Endometrial microvascular endothelial cells (primary cell): Measurements from ENCODE around the gene RANBP6. TPM values are rescaled to one million over a fixed set of nuclear protein-coding genes. Genes with fewer than 3 reads are reported as not detected.

ENCODE experiments used
- in situ Hi-C: cut with HindIII; loops from 2 replicates; pipeline ENCODE4 v1.10.0; 2017; ENCODE audit warnings: low sequenced_read_pairs, low pct_unique_long_range_greater_than_20kb; ENCODE audit errors: inconsistent ontology term
- total RNA-seq: library from RNA; depleted of rRNA; stranded (reverse); fragments of >200 nt; gene quantifications from one replicate; pipeline ENCODE4 v1.2.3, GENCODE V29; 2015; ENCODE audit errors: inconsistent ontology term

RANBP6 gene
- total RNA-seq, 1 donor from 2014 or later: 41.9 TPM

DNA sequence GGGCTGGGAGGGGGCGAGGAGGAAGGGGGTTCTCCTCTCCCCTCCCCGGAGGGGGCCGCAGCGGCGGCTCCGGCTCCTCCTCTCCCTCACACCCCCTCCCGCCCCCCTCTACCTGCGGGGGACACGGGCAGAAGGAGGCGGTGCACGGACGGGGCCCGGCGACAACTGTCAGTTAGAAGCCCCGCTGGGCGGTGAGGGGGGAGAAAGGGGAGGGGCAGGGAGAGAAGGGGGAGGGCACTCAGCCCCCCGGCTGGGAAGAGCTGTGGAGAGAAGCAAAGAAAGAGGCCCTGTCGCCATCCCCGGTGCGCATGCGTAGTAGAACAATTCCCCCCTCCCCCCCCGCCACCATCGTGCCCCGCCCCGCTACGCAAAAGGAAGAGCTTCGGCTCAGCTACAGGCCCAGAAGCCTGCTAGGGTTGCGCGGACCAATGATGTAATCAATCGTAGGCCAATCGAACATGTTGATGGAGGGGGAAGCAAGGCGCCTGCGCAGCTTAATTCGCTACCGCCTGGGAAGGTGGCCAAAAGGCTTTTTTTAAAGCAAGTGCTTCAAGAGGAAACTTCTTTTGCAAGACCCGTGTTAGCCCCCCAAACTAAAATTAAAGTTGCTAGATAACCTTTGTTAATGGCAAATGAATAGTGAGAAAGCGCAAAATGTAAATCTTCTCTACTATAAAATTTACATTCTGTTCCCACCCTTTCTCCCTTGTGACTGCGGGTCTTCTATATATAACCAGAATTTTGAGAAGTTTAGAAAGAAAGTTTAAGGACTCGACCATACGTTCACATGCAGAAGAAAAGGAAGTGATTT, 7.0 kb downstream of the RANBP6 start:
- in situ Hi-C loops: no loop called here

DNA sequence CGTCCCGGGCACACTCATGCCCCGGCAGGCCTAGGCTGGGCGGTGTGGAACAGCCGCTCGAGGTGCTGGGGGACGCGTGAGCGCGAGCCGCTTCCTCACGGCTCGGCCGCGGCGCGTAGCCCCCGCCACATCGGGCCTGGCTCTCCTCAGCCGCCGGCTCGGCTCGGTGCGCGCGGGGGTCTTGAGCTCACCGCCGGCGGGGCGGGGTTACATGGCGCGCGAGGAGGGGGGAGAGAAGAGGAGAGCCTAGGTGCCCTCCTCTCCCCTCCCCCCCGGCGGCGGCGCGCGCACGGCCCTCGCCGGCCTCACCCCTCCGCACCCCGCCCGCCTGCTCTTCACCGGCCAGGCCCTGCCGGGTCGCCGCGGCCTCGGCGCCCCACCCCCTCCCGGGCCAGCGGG, 7.7 kb downstream of the RANBP6 start:
- in situ Hi-C loops: no loop called here

- in situ Hi-C loops: no loop called here
These were observed 8.2 kb downstream of the RANBP6 start for GRCh38 chr9:6007058-6007769.

- in situ Hi-C loops: no loop called here
These were observed 8.7 kb downstream of the RANBP6 start for GRCh38 chr9:6006749-6007057.

DNA sequence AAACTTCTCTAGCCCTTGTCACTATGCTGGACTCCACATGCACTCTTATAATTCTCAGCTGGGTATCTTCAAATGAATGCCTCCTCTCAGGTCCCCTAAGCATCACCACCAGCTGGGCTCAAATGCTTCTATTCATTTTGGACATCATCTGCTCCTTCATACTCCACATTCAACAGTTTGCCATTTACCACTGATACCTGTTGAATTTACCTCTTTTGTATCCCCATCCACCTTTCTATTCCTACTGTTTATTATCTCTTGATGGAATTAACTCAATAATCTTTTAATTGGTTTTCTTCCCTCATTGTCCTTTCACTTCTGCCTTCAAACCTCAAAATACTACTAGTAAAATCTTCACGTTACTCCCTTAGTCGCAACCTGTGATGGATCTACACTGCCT, 14.5 kb downstream of the RANBP6 start:
- in situ Hi-C loops: no loop called here

- in situ Hi-C loops: no loop called here
These were observed 15.9 kb downstream of the RANBP6 start for GRCh38 chr9:5999443-6000101.

DNA sequence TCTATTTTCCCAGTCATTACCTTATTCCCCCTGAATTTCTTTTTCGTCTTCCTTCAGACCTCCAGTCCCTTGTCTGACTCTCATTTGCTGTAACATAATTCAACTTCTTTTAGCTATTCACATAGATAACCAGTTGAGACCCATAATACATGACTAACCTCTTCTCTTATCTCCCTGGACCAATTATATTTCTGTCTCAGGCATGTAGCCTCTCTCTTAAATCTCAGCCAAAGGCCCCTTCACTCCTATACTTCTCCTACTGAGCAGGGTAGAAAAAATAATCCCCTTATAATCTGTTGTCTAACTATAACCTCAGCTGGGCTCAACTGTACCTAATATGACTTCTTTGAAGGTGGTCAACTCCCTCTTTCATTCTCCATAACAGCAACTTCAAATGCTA, 20.9 kb downstream of the RANBP6 start:
- in situ Hi-C loops: no loop called here

DNA sequence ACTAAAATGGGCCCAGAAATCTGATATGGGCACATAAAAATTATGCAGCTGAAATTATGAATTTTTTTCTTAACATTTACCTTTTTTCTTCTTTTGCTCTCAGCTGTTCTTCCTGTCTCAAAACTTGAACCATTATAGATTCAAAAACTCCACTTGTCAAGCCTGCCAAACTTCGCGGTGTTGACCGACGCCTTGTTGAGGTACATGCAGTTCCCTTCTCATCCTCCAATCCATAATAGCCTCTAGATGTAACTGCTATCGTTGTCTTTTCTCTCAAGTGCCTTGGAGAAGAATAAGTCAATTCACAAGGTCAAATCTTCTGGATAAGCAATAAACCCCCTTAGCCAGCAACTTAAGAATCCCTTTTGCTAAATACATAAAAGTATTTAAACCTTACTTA, 27.2 kb downstream of the RANBP6 start:
- in situ Hi-C loops: no loop called here

- in situ Hi-C loops: no loop called here
These were observed 32.4 kb downstream of the RANBP6 start for GRCh38 chr9:5983042-5983441.

DNA sequence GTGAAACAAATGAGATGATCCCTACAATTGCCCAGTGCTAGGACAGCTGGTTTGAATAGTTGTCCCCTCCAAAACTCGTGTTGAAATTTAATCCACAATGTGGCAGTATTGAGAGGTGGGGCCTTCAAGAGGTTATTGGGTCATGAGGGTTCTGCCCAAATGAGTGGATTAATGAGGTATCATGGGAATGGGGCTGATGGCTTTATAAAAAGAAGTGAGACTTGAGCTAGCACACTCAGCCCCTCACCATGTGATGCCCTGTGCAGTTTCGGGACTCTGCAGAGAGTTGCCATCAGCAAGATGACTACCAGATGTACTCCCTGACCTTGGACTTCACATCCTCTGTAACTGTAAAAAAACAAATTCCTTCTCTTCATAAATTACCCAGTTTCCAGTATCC, 33.1 kb downstream of the RANBP6 start:
- in situ Hi-C loops: no loop called here

DNA sequence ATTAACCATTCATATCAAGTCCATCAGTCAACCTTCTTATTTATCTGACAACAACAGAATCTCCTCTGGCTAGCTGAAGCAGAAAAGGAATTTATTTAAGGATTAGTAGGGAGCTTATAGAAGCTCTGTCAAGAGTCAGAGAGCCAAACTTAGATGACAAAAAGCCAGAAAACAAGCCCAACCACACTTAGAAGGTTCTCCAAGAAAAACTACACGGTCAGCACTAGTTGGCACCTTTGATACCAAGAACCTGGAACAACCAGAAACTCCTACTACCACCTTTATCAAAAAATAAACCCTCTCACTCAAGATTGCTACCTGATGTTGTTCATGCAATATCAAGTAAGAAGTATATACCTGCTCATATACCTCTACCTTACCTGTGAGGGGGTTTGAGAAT, 36.9 kb downstream of the RANBP6 start:
- in situ Hi-C loops: no loop called here

DNA sequence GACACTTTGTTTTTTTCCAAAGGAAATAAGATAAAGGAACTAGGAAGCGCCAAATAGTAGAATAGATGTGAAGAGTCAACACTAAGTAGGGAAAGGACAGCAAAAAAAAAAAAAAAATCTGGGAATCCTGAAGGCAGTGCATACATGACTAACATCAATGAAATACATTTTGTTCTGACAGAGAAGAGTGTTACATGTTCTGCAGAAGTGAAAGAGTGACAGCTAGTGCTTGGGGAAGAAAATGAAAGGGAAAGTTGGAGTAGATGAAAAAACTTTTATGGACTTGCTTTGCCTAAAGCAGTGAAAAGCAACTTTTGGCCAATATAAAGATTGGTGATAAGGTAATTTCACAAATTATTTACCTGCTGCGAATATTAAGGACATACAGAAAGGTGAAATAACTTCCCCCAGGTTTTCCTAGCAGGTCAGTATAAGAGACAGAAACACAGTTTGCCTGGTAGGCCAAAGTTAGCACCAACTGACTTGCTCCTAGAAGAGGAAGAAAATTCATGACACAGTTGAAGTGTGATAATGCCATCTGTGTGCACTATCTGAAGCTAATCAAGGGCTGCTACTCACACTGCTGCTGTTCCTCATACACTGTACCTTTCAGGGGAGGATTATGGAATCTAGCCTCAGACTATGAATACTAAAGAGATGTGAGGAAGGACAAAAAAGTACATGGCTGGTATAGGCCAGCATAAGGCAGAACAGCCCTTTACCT, 38.6 kb downstream of the RANBP6 start:
- in situ Hi-C loops: no loop called here

DNA sequence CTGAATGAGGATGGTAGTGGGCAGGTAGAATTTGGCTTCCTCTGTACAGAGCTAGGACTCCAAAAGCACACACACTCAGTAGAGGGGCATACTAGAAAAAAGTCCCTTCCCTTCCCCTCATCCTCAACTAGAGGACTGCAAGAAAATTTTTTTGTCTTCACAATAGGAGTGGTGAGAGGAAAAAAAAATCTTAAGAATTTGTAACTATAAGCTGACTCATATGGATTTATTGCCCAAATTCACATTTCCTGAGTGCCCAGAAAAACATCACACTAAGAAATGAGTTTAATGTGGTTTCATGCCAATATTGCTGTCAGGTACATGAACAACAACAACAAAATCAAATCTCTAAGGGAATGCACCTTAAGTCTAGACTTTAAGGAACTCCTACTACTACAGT, 43.7 kb downstream of the RANBP6 start:
- in situ Hi-C loops: no loop called here

Other genes with a start within 250 kb of the RANBP6 start
- 36.7 TPM for gene ERMP1, start 182.5 kb downstream of the RANBP6 start, total RNA-seq
- gene MLANA, start 124.7 kb downstream of the RANBP6 start, total RNA-seq: not detected
- 1.7 TPM for gene IL33, start 200.2 kb upstream of the RANBP6 start, total RNA-seq